ENCODE measurements around the gene ZSCAN12. TPM values are rescaled to one million over a fixed set of nuclear protein-coding genes. Genes with fewer than 3 reads are reported as not detected.

Gene ZSCAN12
- total and polyA plus RNA-seq, 2 of the 13 experiments (the other 11 are each of a cell fraction or from before 2014, with no cell fraction given): 2.8 to 8.9 TPM

- TF ChIP-seq SNAPC2 (CRISPR knock-in tag; IDR thresholded peaks at IDR 0.05) (no peak), MEF2D (CRISPR knock-in tag; IDR thresholded peaks at IDR 0.05) (peak; percentile 74), GZF1 (CRISPR knock-in tag; IDR thresholded peaks at IDR 0.05) (peak; percentile 67; the same call in 1 of the 2 replicates), ZFP36 (IDR thresholded peaks at IDR 0.05; ENCODE audit: borderline replicate concordance, low read depth, low read length, partially characterized antibody) (no peak), TCF7 (IDR thresholded peaks at IDR 0.05; ENCODE audit: low read depth) (no peak; the same call in 1 of the 2 replicates), NFYC (CRISPR knock-in tag; IDR thresholded peaks at IDR 0.05) (peak; percentile 35; the same call in 1 of the 2 replicates), ZNF670 (CRISPR knock-in tag; IDR thresholded peaks at IDR 0.05; ENCODE audit: borderline replicate concordance) (peak; percentile 57; the same call in 1 of the 2 replicates), NFE2L2 (IDR thresholded peaks at IDR 0.05; ENCODE audit: low read length) (no peak), CREBL2 (CRISPR knock-in tag; IDR thresholded peaks at IDR 0.05; ENCODE audit: borderline replicate concordance) (0 out of 2 replicates have a peak, but pooled peaks have one; percentile 57), MIXL1 (CRISPR knock-in tag; IDR thresholded peaks at IDR 0.05) (peak; percentile 79; the same call in 1 of the 2 replicates), REXO4 (CRISPR knock-in tag; IDR thresholded peaks at IDR 0.05; ENCODE audit: borderline replicate concordance) (no peak), CTCF (CRISPR knock-in tag; IDR thresholded peaks at IDR 0.05) (peak; percentile 72), ZFP62 (CRISPR knock-in tag; IDR thresholded peaks at IDR 0.05) (no peak), ZNF713 (CRISPR knock-in tag; IDR thresholded peaks at IDR 0.05) (no peak), ZBTB44 (CRISPR knock-in tag; IDR thresholded peaks at IDR 0.05) (peak; percentile 34; the same call in 1 of the 2 replicates), ATF6 (CRISPR knock-in tag; conservative IDR thresholded peaks at IDR 0.05) (peak; percentile 71; the same call in 1 of the 2 replicates), E2F2 (CRISPR knock-in tag; IDR thresholded peaks at IDR 0.05; ENCODE audit: borderline replicate concordance) (no peak)
- TF ChIP-seq, protein P1, sequence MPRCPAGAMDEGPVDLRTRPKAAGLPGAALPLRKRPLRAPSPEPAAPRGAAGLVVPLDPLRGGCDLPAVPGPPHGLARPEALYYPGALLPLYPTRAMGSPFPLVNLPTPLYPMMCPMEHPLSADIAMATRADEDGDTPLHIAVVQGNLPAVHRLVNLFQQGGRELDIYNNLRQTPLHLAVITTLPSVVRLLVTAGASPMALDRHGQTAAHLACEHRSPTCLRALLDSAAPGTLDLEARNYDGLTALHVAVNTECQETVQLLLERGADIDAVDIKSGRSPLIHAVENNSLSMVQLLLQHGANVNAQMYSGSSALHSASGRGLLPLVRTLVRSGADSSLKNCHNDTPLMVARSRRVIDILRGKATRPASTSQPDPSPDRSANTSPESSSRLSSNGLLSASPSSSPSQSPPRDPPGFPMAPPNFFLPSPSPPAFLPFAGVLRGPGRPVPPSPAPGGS (CRISPR knock-in tag; IDR thresholded peaks at IDR 0.05): peak; percentile 62; the same call in 1 of the 2 replicates
Measured at GRCh38 chr6:28383235-28384142, 16.1 kb downstream of the ZSCAN12 start (continued).

Measured in HepG2 (cell line).